ENCODE measurements around the gene CNIH4. TPM values are rescaled to one million over a fixed set of nuclear protein-coding genes. Genes with fewer than 3 reads are reported as not detected.

CNIH4 gene
- total and polyA plus RNA-seq, 9 donors: 24.6 to 51.8 (median 37.5) TPM

DNA sequence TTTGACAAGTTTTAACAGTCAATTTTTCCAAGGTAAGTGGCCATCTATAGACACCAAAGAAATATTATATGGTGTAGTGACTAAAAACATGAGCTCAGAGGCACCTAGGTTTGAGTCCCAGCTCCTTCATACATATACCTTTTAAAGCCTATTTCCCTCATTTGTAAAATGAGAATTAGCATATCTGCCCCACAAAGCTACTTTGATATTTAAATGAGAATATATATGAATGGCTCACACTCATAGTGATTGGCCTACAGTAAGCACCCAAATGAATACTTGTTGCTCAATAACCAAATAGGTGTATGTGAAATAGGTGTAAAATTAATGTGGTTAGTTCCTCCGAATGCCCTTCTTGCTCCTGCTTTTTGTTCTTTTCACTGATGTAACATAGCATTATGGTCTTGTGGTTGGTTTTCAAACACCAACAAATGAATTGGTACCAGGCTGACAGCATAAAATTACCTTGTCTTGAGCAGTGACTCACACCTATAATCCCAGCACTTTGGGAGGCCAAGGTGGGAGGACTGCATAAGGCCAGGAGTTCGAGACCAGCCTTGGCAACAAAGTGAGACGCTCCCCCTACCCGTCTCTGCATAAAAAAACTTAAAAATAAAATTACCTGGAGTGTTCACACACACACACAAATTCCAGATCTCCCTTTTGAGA is 25.3 kb downstream of the CNIH4 start:
- no peaks in the 10 kb centered on the region for H3K36me3 ChIP-seq

GRCh38 chr1:224383218-224383617 is 26.5 kb downstream of the CNIH4 start:
- Histone ChIP-seq H3K36me3 (no peaks in the 10 kb centered on the region), H3K27me3 (no peaks in the 10 kb centered on the region), H3K4me3 (no peak overlapping the region), H3K9me3 (no peaks in the 10 kb centered on the region), H3K4me1 (ENCODE audit: insufficient read depth) (no peaks in the 10 kb centered on the region), H3K27ac (no peak overlapping the region)
- intact Hi-C loops (cut with DNase I): no loop called here
- 91 to 95% (median 95%) methylated on average over 3 of the region's 3 CpGs for WGBS, 3 donors
- no peak for DNase-seq
- TF ChIP-seq, protein P1, sequence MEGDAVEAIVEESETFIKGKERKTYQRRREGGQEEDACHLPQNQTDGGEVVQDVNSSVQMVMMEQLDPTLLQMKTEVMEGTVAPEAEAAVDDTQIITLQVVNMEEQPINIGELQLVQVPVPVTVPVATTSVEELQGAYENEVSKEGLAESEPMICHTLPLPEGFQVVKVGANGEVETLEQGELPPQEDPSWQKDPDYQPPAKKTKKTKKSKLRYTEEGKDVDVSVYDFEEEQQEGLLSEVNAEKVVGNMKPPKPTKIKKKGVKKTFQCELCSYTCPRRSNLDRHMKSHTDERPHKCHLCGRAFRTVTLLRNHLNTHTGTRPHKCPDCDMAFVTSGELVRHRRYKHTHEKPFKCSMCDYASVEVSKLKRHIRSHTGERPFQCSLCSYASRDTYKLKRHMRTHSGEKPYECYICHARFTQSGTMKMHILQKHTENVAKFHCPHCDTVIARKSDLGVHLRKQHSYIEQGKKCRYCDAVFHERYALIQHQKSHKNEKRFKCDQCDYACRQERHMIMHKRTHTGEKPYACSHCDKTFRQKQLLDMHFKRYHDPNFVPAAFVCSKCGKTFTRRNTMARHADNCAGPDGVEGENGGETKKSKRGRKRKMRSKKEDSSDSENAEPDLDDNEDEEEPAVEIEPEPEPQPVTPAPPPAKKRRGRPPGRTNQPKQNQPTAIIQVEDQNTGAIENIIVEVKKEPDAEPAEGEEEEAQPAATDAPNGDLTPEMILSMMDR (IDR thresholded peaks at IDR 0.05): no peak
- no peak for TF ChIP-seq POLR2A (IDR thresholded peaks at IDR 0.05)
- no peak for TF ChIP-seq EP300 (IDR thresholded peaks at IDR 0.05)

More for the DNA sequence above, 25.3 kb downstream of the CNIH4 start:
- Histone ChIP-seq H3K4me1 (ENCODE audit: insufficient read depth) (no peaks in the 10 kb centered on the region), H3K27ac (no peak overlapping the region), H3K4me3 (no peak overlapping the region), H3K27me3 (no peaks in the 10 kb centered on the region), H3K9me3 (no peaks in the 10 kb centered on the region)
- 83 to 91% (median 84%) methylated on average over 4 of the region's 4 CpGs for WGBS, 3 donors
- TF ChIP-seq EP300 (IDR thresholded peaks at IDR 0.05): no peak
- no peak for TF ChIP-seq POLR2A (IDR thresholded peaks at IDR 0.05)
- TF ChIP-seq, protein P1 (IDR thresholded peaks at IDR 0.05): no peak
- intact Hi-C loops (cut with DNase I): no loop called here
- no peak for DNase-seq

GRCh38 chr1:224387302-224387912 is 30.7 kb downstream of the CNIH4 start:
- 65 to 71% (median 68%) methylated on average over 6 of the region's 6 CpGs for WGBS, 3 donors
- no peaks in the 10 kb centered on the region for H3K4me1 ChIP-seq (ENCODE audit: insufficient read depth)
- no peak for DNase-seq
- H3K27me3 ChIP-seq: no peaks in the 10 kb centered on the region
- intact Hi-C loops (cut with DNase I): no loop called here
- no peaks in the 10 kb centered on the region for H3K9me3 ChIP-seq
- TF ChIP-seq, protein P1 (IDR thresholded peaks at IDR 0.05): no peak
- TF ChIP-seq EP300 (IDR thresholded peaks at IDR 0.05): no peak
- TF ChIP-seq POLR2A (IDR thresholded peaks at IDR 0.05): no peak
- H3K4me3 ChIP-seq: no peak overlapping the region
- H3K36me3 ChIP-seq: no peaks in the 10 kb centered on the region
- no peak overlapping the region for H3K27ac ChIP-seq

DNA sequence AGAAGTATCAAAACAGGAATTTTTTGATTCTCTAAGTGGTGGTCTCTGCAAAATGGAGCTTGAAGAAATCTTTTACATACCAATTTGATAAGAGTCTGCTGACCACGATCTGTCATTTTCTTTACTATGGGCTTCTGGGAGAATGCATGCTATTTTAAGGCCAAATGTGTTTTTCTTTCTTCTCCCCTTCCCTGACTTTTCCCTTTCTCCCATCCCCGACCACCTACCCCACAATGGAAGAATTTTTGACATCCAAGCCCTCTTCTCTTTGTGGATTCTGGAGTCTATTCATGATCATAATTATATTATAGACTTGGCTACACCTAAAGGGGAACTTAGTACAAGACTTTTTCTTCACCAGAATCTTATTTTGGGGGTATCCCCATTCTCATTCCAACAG is 31.3 kb downstream of the CNIH4 start:
- H3K36me3 ChIP-seq: no peaks in the 10 kb centered on the region
- no peaks in the 10 kb centered on the region for H3K27me3 ChIP-seq
- DNase-seq: no peak
- H3K27ac ChIP-seq: no peak overlapping the region
- intact Hi-C loops (cut with DNase I): no loop called here
- no peaks in the 10 kb centered on the region for H3K9me3 ChIP-seq
- no peak for TF ChIP-seq POLR2A (IDR thresholded peaks at IDR 0.05)
- TF ChIP-seq, protein P1 (IDR thresholded peaks at IDR 0.05): no peak
- no peak for TF ChIP-seq EP300 (IDR thresholded peaks at IDR 0.05)
- H3K4me1 ChIP-seq (ENCODE audit: insufficient read depth): no peaks in the 10 kb centered on the region
- no peak overlapping the region for H3K4me3 ChIP-seq
- WGBS, 3 donors: 61 to 74% (median 66%) methylated on average over 2 of the region's 2 CpGs

Measured in ovary (tissue), 9 donors.